ENCODE results near the gene KIAA0825.

DNA sequence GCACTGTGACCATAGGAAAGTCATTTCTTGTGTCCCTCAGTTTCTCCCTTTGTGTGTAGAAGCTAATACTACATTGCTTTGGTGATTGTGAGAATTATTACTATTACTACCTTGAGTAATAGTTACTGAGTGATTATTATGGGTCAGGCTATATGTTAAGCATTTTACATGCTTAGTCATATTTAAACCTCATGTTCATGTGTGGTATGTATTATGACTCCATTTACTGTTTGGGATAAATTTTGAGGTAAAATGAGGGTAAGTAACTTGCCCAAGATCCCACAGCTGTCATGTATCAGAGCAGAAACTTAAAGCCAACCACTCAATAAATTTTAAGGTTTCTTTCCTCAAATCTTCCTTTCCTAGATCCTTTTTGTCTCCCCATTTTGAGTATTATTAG, 28.4 kb upstream of the KIAA0825 start:
- TF ChIP-seq, protein P1, sequence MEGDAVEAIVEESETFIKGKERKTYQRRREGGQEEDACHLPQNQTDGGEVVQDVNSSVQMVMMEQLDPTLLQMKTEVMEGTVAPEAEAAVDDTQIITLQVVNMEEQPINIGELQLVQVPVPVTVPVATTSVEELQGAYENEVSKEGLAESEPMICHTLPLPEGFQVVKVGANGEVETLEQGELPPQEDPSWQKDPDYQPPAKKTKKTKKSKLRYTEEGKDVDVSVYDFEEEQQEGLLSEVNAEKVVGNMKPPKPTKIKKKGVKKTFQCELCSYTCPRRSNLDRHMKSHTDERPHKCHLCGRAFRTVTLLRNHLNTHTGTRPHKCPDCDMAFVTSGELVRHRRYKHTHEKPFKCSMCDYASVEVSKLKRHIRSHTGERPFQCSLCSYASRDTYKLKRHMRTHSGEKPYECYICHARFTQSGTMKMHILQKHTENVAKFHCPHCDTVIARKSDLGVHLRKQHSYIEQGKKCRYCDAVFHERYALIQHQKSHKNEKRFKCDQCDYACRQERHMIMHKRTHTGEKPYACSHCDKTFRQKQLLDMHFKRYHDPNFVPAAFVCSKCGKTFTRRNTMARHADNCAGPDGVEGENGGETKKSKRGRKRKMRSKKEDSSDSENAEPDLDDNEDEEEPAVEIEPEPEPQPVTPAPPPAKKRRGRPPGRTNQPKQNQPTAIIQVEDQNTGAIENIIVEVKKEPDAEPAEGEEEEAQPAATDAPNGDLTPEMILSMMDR (IDR thresholded peaks at IDR 0.05; ENCODE audit: low read depth, low read length, poor library complexity, severe bottlenecking): no peak
- TF ChIP-seq EZH2phosphoT487 (IDR thresholded peaks at IDR 0.05; ENCODE audit: borderline replicate concordance, low read length): no peak
